B cell (primary cell): ENCODE results near the gene KRTAP26-1. TPM values are rescaled to one million over a fixed set of nuclear protein-coding genes. Genes with fewer than 3 reads are reported as not detected.

Source experiments
- ATAC-seq: fragments of 200-7000 bp; cut with Tn5 transposase; one replicate; pipeline ENCODE4 v1.10.0; 2021; ENCODE audit warnings: low read depth, mild to moderate bottlenecking, moderate number of reproducible peaks, moderate library complexity
- CTCF ChIA-PET: fragments of 350-600 bp; sonication (Branson Sonifier 250); formaldehyde crosslinking; loops from one replicate; lab custom pipeline; 2021; ENCODE audit warnings: antibody characterized with exemption, inconsistent platforms; lab: Charles Lee
- POLR2A ChIA-PET: fragments of 350-600 bp; sonication (Branson Sonifier 250); formaldehyde crosslinking; loops from one replicate; lab custom pipeline; 2021; ENCODE audit warnings: antibody characterized with exemption; lab: Charles Lee
- DNase-seq: peaks from one replicate; pipeline ENCODE4 v3.0.0; 2013
- H2AFZ ChIP-seq: 2 replicates; pipeline ENCODE4 v1.6.1; 2012; ENCODE audit warnings: mild to moderate bottlenecking, low read depth, low read length; ENCODE audit not compliant: insufficient read depth, poor library complexity, severe bottlenecking
- H3K27ac ChIP-seq, 2 donors: 1 replicate in 1 of 2; 2 replicates in 1 of 2; pipeline ENCODE4 v1.5.1; 2012 to 2013; ENCODE audit warnings: low read length in 2 of 2, mild to moderate bottlenecking in 2 of 2, moderate library complexity in 1 of 2
- H3K27me3 ChIP-seq, 4 experiments: fragments of 200-600 bp in 1 of 4; sonication (generic) in 1 of 4; replicated peaks in 1 of 4; 1 replicate in 2 of 4; 2 replicates in 2 of 4; pipeline versions ENCODE4 v1.6.1 to v1.7.0; 2013 to 2016; ENCODE audit warnings: low read length in 3 of 4, mild to moderate bottlenecking in 2 of 4, mixed read lengths in 1 of 4, moderate library complexity in 1 of 4; ENCODE audit not compliant: insufficient read depth in 4 of 4, control insufficient read depth in 3 of 4; ENCODE audit errors: control extremely low read depth in 1 of 4
- H3K36me3 ChIP-seq, 2 experiments: replicated peaks in 1 of 2; 1 replicate in 1 of 2; 2 replicates in 1 of 2; pipeline versions ENCODE4 v1.6.1 to v1.7.1; 2013; ENCODE audit warnings: low read length in 1 of 2; ENCODE audit not compliant: insufficient read depth in 2 of 2, control insufficient read depth in 1 of 2; ENCODE audit errors: control extremely low read depth in 1 of 2, extremely low read depth in 1 of 2
- H3K4me1 ChIP-seq, 2 donors: fragments of 200-600 bp in 1 of 2; sonication (generic) in 1 of 2; 1 replicate in 1 of 2; 2 replicates in 1 of 2; pipeline versions ENCODE4 v1.5.1 to v1.6.1; 2013 to 2017; ENCODE audit warnings: low read length in 2 of 2; ENCODE audit not compliant: control insufficient read depth in 2 of 2, insufficient read depth in 2 of 2
- H3K4me2 ChIP-seq: replicated peaks from 2 replicates; pipeline ENCODE3; 2012; ENCODE audit warnings: mild to moderate bottlenecking, low read depth, low read length; ENCODE audit not compliant: poor library complexity, severe bottlenecking
- H3K4me3 ChIP-seq, 5 experiments: fragments of 200-600 bp in 1 of 5; sonication (generic) in 1 of 5; 1 replicate in 3 of 5; 2 replicates in 2 of 5; pipeline versions ENCODE4 v1.5.1 to v1.7.0; 2011 to 2016; ENCODE audit warnings: low read length in 4 of 5, mild to moderate bottlenecking in 4 of 5, low read depth in 2 of 5, control low read depth in 1 of 5, moderate library complexity in 1 of 5; ENCODE audit not compliant: insufficient read depth in 1 of 5; ENCODE audit errors: control extremely low read depth in 1 of 5, extremely low read depth in 1 of 5
- H3K79me2 ChIP-seq: fragments of 200-600 bp; sonication (generic); one replicate; pipeline ENCODE4 v1.6.0; 2016; ENCODE audit warnings: low read length; ENCODE audit not compliant: control insufficient read depth, insufficient read depth
- H3K9ac ChIP-seq: fragments of 200-600 bp; sonication (generic); 2 replicates; pipeline ENCODE4 v1.6.1; 2017; ENCODE audit warnings: mild to moderate bottlenecking, low read length, moderate library complexity
- H3K9me3 ChIP-seq, 3 donors: one replicate each; pipeline versions ENCODE4 v1.6.1 to v1.7.1; 2013; ENCODE audit warnings: low read length in 2 of 3; ENCODE audit not compliant: control insufficient read depth in 2 of 3, insufficient read depth in 1 of 3; ENCODE audit errors: control extremely low read depth in 1 of 3
- H4K20me1 ChIP-seq: 2 replicates; pipeline ENCODE4 v1.6.0; 2012; ENCODE audit warnings: mild to moderate bottlenecking, low read length; ENCODE audit not compliant: insufficient read depth, control insufficient read depth, poor library complexity, severe bottlenecking
- H3K27ac Mint-ChIP-seq: one replicate; pipeline ENCODE4 v1.8.0; 2021; ENCODE audit warnings: mixed read lengths
- H3K27me3 Mint-ChIP-seq: one replicate; pipeline ENCODE4 v1.8.0; 2021; ENCODE audit warnings: mixed read lengths
- H3K4me1 Mint-ChIP-seq: one replicate; pipeline ENCODE4 v1.8.0; 2021; ENCODE audit warnings: mixed read lengths
- H3K4me3 Mint-ChIP-seq: one replicate; pipeline ENCODE4 v1.8.0; 2021; ENCODE audit warnings: mixed read lengths
- H3K9me3 Mint-ChIP-seq: one replicate; pipeline ENCODE4 v1.8.0; 2022; ENCODE audit warnings: mixed read lengths; ENCODE audit not compliant: insufficient read depth
- CTCF ChIP-seq: fragments of 200-600 bp; IDR thresholded peaks from one replicate; pipeline ENCODE4 v1.8.0; 2022; ENCODE audit warnings: antibody characterized with exemption, mild to moderate bottlenecking
- EZH2 ChIP-seq: IDR thresholded peaks from 2 replicates; pipeline ENCODE4 v1.6.1; 2012; ENCODE audit warnings: borderline replicate concordance, low read depth, mild to moderate bottlenecking, moderate library complexity, low read length; ENCODE audit not compliant: insufficient read depth, poor library complexity, severe bottlenecking
- WGBS: methylation state at CpG from one replicate; pipeline ENCODE4 v1.1.5; 2013; ENCODE audit warnings: missing lambda C conversion rate; ENCODE audit not compliant: insufficient coverage; 5-methylcytosine and 5-hydroxymethylcytosine counted together
- intact Hi-C: fragments of 100-400 bp; cut with micrococcal nuclease; formaldehyde crosslinking; loops from one replicate; pipeline ENCODE4 v1.10.0; 2022
- polyA plus RNA-seq: library from polyadenylated mRNA; depleted of rRNA; stranded (reverse); fragments of >200 nt; gene quantifications from 2 replicates; pipeline ENCODE4 v1.2.3, GENCODE V29; 2012
- total RNA-seq, 2 donors: library from RNA; stranded (reverse); fragments of 120-200 nt in 1 of 2; gene quantifications; 1 replicate in 1 of 2; 2 replicates in 1 of 2; pipeline versions ENCODE4 v1.2.3 to v1.2.4, GENCODE V29; 2013 to 2022

The KRTAP26-1 gene
- total and polyA plus RNA-seq, 2 donors (not counting 1 experiment from before 2014, with no cell fraction given) = not detected

- ChIA-PET CTCF (no interaction called here), POLR2A (no interaction called here)
- H3K27ac Mint-ChIP-seq = no peak overlapping the region
- H3K4me2 ChIP-seq = no peak overlapping the region
- H4K20me1 ChIP-seq = no peaks in the 10 kb centered on the region
- H3K4me1 ChIP-seq = no peaks in the 10 kb centered on the region
- H3K27me3 ChIP-seq = no peaks in the 10 kb centered on the region
- intact Hi-C loops = no loop called here
- TF ChIP-seq EZH2 (no peak), CTCF (no peak)
- H3K79me2 ChIP-seq = no peaks in the 10 kb centered on the region
- H3K9me3 ChIP-seq = peaks cover 0 to 7% (median 0%) of the 10 kb centered on the region in 3 donors
- no peaks in the 10 kb centered on the region for H3K9me3 Mint-ChIP-seq
- no peak for ATAC-seq
- no peaks in the 10 kb centered on the region for H3K4me1 Mint-ChIP-seq
- no peak overlapping the region for H3K4me3 ChIP-seq
- H3K36me3 ChIP-seq = no peaks in the 10 kb centered on the region
- WGBS = 100% methylated on average over 1 of the region's 3 CpGs
- H3K27ac ChIP-seq = no peak overlapping the region
- no peaks in the 10 kb centered on the region for H3K27me3 Mint-ChIP-seq
- H3K9ac ChIP-seq = no peak overlapping the region
- no peak for DNase-seq
- no peak overlapping the region for H2AFZ ChIP-seq
- H3K4me3 Mint-ChIP-seq = no peak overlapping the region
Observed at GRCh38 chr21:30349572-30349971, 29.5 kb upstream of the KRTAP26-1 start.

GRCh38 chr21:30348506-30348905, 28.4 kb upstream of the KRTAP26-1 start, which contains the start of gene KRTAP23-1:
TSS of gene KRTAP23-1 (minus strand) at chr21:30348606. CDS start at chr21:30348606, 0 bp downstream.
- no peaks in the 10 kb centered on the region for H3K4me1 Mint-ChIP-seq
- POLR2A ChIA-PET = no interaction called here
- H3K36me3 ChIP-seq = no peaks in the 10 kb centered on the region
- H3K27me3 ChIP-seq = no peaks in the 10 kb centered on the region
- H4K20me1 ChIP-seq = no peaks in the 10 kb centered on the region
- ATAC-seq (no peak), DNase-seq (no peak)
- WGBS = 100% methylated on average over 2 of the region's 4 CpGs
- H3K4me2 ChIP-seq = no peak within 1 kb of the TSS
- no peak within 1 kb of the TSS for H3K4me3 Mint-ChIP-seq
- H3K79me2 ChIP-seq = no peaks in the 10 kb centered on the region
- H3K27ac Mint-ChIP-seq = no peak within 1 kb of the TSS
- CTCF ChIA-PET = no interaction called here
- TF ChIP-seq EZH2 (no peak), CTCF (no peak)
- no peak within 1 kb of the TSS for H3K9ac ChIP-seq
- H2AFZ ChIP-seq = no peak within 1 kb of the TSS
- intact Hi-C loops = no loop called here
- H3K4me3 ChIP-seq = no peak within 1 kb of the TSS
- H3K27me3 Mint-ChIP-seq = no peaks in the 10 kb centered on the region
- H3K9me3 ChIP-seq = peaks cover 0 to 7% (median 0%) of the 10 kb centered on the region in 3 donors
- no peaks in the 10 kb centered on the region for H3K4me1 ChIP-seq
- no peak within 1 kb of the TSS for H3K27ac ChIP-seq
- no peaks in the 10 kb centered on the region for H3K9me3 Mint-ChIP-seq
